Endodermal cell (in vitro differentiated cells): ENCODE data around the gene ANXA3. TPM values are rescaled to one million over a fixed set of nuclear protein-coding genes. Genes with fewer than 3 reads are reported as not detected.

Source experiments
- DNase-seq: peaks from one replicate; pipeline ENCODE4 v3.0.0-alpha.2; 2017
- H3K27ac ChIP-seq: 2 replicates; pipeline ENCODE4 v1.5.1; 2013; ENCODE audit warnings: mild to moderate bottlenecking, low read depth, low read length, moderate library complexity
- H3K27me3 ChIP-seq: 2 replicates; pipeline ENCODE4 v1.6.1; 2013; ENCODE audit warnings: mild to moderate bottlenecking, low read length, moderate library complexity; ENCODE audit not compliant: insufficient read depth, control insufficient read depth, poor library complexity, severe bottlenecking
- H3K36me3 ChIP-seq: 2 replicates; pipeline ENCODE4 v1.7.0; 2013; ENCODE audit warnings: mild to moderate bottlenecking, low read length, moderate library complexity; ENCODE audit not compliant: control insufficient read depth, insufficient read depth
- H3K4me1 ChIP-seq: one replicate; pipeline ENCODE4 v1.7.0; 2013; ENCODE audit warnings: low read length; ENCODE audit not compliant: control insufficient read depth, insufficient read depth
- H3K4me3 ChIP-seq: 2 replicates; pipeline ENCODE4 v1.5.1; 2013; ENCODE audit warnings: mild to moderate bottlenecking, low read length, moderate library complexity
- H3K9ac ChIP-seq: 2 replicates; pipeline ENCODE4 v1.6.1; 2013; ENCODE audit warnings: mild to moderate bottlenecking, low read length, moderate library complexity; ENCODE audit not compliant: poor library complexity, severe bottlenecking; ENCODE audit errors: extremely low read depth
- H3K9me3 ChIP-seq: 2 replicates; pipeline ENCODE4 v1.6.1; 2013; ENCODE audit warnings: mild to moderate bottlenecking, low read length, moderate library complexity; ENCODE audit not compliant: control insufficient read depth
- H3K27ac Mint-ChIP-seq: 2 replicates; pipeline ENCODE4 v1.8.0; 2020; ENCODE audit warnings: mixed read lengths
- H3K27me3 Mint-ChIP-seq: 2 replicates; pipeline ENCODE4 v1.8.0; 2021; ENCODE audit warnings: mild to moderate bottlenecking, mixed read lengths; ENCODE audit not compliant: insufficient read depth
- H3K36me3 Mint-ChIP-seq: 2 replicates; pipeline ENCODE4 v1.8.0; 2020; ENCODE audit warnings: low read depth, mixed read lengths
- H3K4me1 Mint-ChIP-seq: 2 replicates; pipeline ENCODE4 v1.8.0; 2020; ENCODE audit warnings: mixed read lengths
- H3K4me3 Mint-ChIP-seq: 2 replicates; pipeline ENCODE4 v1.8.0; 2020; ENCODE audit warnings: mild to moderate bottlenecking, moderate library complexity, mixed read lengths
- H3K9me3 Mint-ChIP-seq: 2 replicates; pipeline ENCODE4 v1.8.0; 2020; ENCODE audit warnings: mild to moderate bottlenecking, mixed read lengths
- CTCF ChIP-seq: fragments of 200-600 bp; sonication (generic); conservative IDR thresholded peaks from 2 replicates; pipeline ENCODE4 v1.5.0; 2021; ENCODE audit warnings: antibody characterized with exemption, mild to moderate bottlenecking
- WGBS, 2 experiments: methylation state at CpG; one replicate each; pipeline versions ENCODE4 v1.1.5 to v1.1.7; 2013; ENCODE audit warnings: missing lambda C conversion rate in 2 of 2, mixed read lengths in 1 of 2; ENCODE audit not compliant: insufficient coverage in 1 of 2, insufficient read length in 1 of 2; 5-methylcytosine and 5-hydroxymethylcytosine counted together
- total RNA-seq, 2 donors: library from RNA; stranded (reverse); fragmentation: NEBNext Ultra II Directional in 1 of 2; extraction: Animal tissue kit (Norgen Biotek cat#: 25700) in 1 of 2; gene quantifications; 2 replicates in 1 of 2; 3 replicates in 1 of 2; pipeline ENCODE4 v1.2.1, GENCODE V29; 2021

Gene ANXA3
- total RNA-seq, 2 donors from 2014 or later = 25.5 to 43.9 TPM

GRCh38 chr4:78565971-78566372 is 14.4 kb downstream of the ANXA3 start:
- Histone ChIP-seq H3K9me3 (no peaks in the 10 kb centered on the region), H3K4me1 (peaks cover 18% of the 10 kb centered on the region), H3K9ac (no peak overlapping the region), H3K4me3 (no peak overlapping the region), H3K27ac (no peak overlapping the region), H3K27me3 (peaks cover 5% of the 10 kb centered on the region), H3K36me3 (peaks cover 41% of the 10 kb centered on the region)
- no peak overlapping the region for H3K27ac Mint-ChIP-seq
- DNase-seq = peak; percentile 64
- H3K4me3 Mint-ChIP-seq = no peak overlapping the region
- H3K4me1 Mint-ChIP-seq = peaks cover 43% of the 10 kb centered on the region
- TF ChIP-seq CTCF = no peak
- no peaks in the 10 kb centered on the region for H3K9me3 Mint-ChIP-seq
- H3K36me3 Mint-ChIP-seq = peaks cover 5% of the 10 kb centered on the region
- no peaks in the 10 kb centered on the region for H3K27me3 Mint-ChIP-seq
- 90 to 93% methylated on average over 1 to 2 of the region's 2 CpGs for WGBS, 2 experiments

GRCh38 chr4:78566834-78567499 is 15.4 kb downstream of the ANXA3 start:
- H3K4me3 Mint-ChIP-seq = no peak overlapping the region
- Histone ChIP-seq H3K9ac (no peak overlapping the region), H3K27me3 (peaks cover 5% of the 10 kb centered on the region), H3K36me3 (peaks cover 51% of the 10 kb centered on the region), H3K9me3 (no peaks in the 10 kb centered on the region), H3K4me3 (no peak overlapping the region), H3K4me1 (peaks cover 18% of the 10 kb centered on the region), H3K27ac (peak overlapping the region; percentile 3)
- H3K9me3 Mint-ChIP-seq = no peaks in the 10 kb centered on the region
- no peak overlapping the region for H3K27ac Mint-ChIP-seq
- peak; percentile 59 for DNase-seq
- H3K27me3 Mint-ChIP-seq = no peaks in the 10 kb centered on the region
- WGBS, 2 experiments = 90 to 96% methylated on average over 8 of the region's 8 CpGs
- TF ChIP-seq CTCF = no peak
- H3K4me1 Mint-ChIP-seq = peaks cover 34% of the 10 kb centered on the region
- H3K36me3 Mint-ChIP-seq = peaks cover 13% of the 10 kb centered on the region

- no peak for TF ChIP-seq CTCF
- 93% methylated on average over 2 of the region's 2 CpGs; no CpG with 5 or more reads in 1 of the 2 experiments for WGBS, 2 experiments
- DNase-seq = no peak
- Histone ChIP-seq H3K27me3 (peaks cover 5% of the 10 kb centered on the region), H3K4me1 (peaks cover 18% of the 10 kb centered on the region), H3K27ac (peak overlapping the region; percentile 3), H3K9ac (no peak overlapping the region), H3K9me3 (no peaks in the 10 kb centered on the region), H3K4me3 (no peak overlapping the region), H3K36me3 (peaks cover 52% of the 10 kb centered on the region)
- H3K36me3 Mint-ChIP-seq = peaks cover 18% of the 10 kb centered on the region
- H3K27me3 Mint-ChIP-seq = no peaks in the 10 kb centered on the region
- no peak overlapping the region for H3K4me3 Mint-ChIP-seq
- H3K4me1 Mint-ChIP-seq = peaks cover 29% of the 10 kb centered on the region
- H3K9me3 Mint-ChIP-seq = peaks cover 2% of the 10 kb centered on the region
- no peak overlapping the region for H3K27ac Mint-ChIP-seq
Observed at GRCh38 chr4:78567500-78568060, 16.0 kb downstream of the ANXA3 start.
